Measurements from ENCODE around the gene SRGAP3. TPM values are rescaled to one million over a fixed set of nuclear protein-coding genes. Genes with fewer than 3 reads are reported as not detected.

SRGAP3 gene
- total RNA-seq, 2 experiments from 2014 or later: 1.8 to 2.5 TPM

DNA sequence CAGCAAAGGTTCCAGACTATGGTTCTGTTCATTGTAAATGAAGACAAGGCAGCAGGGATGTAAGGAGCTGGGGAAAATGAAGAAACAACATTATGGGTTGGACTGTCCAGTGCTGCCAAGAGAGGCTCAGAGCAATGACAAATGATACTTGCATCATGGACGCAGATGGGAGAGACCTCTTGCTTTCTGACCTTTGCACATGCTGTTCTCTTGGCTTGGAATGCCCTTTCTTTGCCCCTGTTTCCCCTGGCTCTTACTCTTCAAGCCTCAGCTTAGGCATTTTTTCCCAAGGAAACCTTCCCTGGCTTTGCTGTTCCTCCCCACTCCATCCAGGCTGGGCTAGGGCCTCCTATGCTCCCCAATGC, 226.2 kb downstream of the SRGAP3 start:
- no peaks in the 10 kb centered on the region for H3K9me3 Mint-ChIP-seq
- no peaks in the 10 kb centered on the region for H3K36me3 Mint-ChIP-seq (ENCODE audit: low read depth)
- intact Hi-C loops (cut with micrococcal nuclease): no loop called here
- H3K27me3 Mint-ChIP-seq: no peaks in the 10 kb centered on the region
- no peaks in the 10 kb centered on the region for H3K4me1 Mint-ChIP-seq (ENCODE audit: low read depth)
- no peak overlapping the region for H3K27ac Mint-ChIP-seq
- no peak for TF ChIP-seq CTCF (IDR thresholded peaks at IDR 0.05)
- no peak for ATAC-seq
- ChIA-PET POLR2A (no interaction called here), CTCF (no interaction called here)
- no peak for DNase-seq
- no peak overlapping the region for H3K4me3 Mint-ChIP-seq

DNA sequence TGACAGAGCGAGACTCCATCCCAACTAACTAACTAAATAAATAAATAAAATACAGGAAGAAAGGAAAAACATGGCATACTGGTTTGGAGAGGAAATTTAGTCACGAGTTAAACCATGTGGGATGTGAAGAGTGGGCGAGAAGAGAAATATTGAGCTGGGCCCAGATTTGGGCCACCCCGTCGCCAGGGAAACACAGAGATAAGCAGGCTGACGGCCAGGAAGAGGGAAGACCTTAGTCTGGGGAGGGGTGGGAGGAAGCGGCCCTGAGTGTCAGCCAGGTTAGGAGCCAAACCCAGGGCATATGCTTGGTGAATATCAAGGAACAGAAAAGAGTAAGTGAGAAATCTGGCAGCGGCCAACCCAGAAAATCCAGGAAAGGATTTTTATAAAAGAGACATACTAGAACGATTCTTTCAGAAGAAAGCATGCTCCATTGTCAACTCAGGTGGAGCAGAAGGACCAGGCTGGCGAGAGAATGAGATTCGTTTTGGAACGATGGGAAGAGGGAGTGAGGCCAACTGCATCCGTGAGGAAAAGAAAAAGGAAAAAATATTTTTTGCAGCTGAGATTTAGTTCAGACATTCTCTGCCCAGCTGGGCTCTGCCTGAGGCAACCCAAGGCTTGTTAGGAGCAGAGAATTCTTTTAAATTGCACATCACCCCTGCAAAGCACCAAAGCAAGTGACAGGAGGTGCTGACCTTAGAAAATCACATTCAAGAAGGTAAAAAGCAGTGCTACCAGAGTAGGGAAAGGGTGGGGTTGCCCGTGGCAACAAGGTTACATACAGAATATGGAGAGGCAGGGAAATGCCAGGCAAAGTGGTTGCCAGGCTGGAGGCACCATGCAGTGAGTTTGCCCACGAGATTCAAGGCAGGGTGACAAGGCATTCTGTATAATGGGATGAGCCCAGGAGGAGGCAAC, 226.9 kb downstream of the SRGAP3 start:
- no peak overlapping the region for H3K27ac Mint-ChIP-seq
- ATAC-seq (no peak), DNase-seq (no peak)
- intact Hi-C loops (cut with micrococcal nuclease): no loop called here
- TF ChIP-seq CTCF (IDR thresholded peaks at IDR 0.05): no peak
- ChIA-PET CTCF (no interaction called here), POLR2A (interaction anchor here (0.6 kb wide), 1 partner anchor 979 kb away, joined by 4 read pairs; no protein-coding TSS in a partner anchor)
- H3K27me3 Mint-ChIP-seq: no peaks in the 10 kb centered on the region
- no peaks in the 10 kb centered on the region for H3K4me1 Mint-ChIP-seq (ENCODE audit: low read depth)
- no peak overlapping the region for H3K4me3 Mint-ChIP-seq
- no peaks in the 10 kb centered on the region for H3K36me3 Mint-ChIP-seq (ENCODE audit: low read depth)
- no peaks in the 10 kb centered on the region for H3K9me3 Mint-ChIP-seq

DNA sequence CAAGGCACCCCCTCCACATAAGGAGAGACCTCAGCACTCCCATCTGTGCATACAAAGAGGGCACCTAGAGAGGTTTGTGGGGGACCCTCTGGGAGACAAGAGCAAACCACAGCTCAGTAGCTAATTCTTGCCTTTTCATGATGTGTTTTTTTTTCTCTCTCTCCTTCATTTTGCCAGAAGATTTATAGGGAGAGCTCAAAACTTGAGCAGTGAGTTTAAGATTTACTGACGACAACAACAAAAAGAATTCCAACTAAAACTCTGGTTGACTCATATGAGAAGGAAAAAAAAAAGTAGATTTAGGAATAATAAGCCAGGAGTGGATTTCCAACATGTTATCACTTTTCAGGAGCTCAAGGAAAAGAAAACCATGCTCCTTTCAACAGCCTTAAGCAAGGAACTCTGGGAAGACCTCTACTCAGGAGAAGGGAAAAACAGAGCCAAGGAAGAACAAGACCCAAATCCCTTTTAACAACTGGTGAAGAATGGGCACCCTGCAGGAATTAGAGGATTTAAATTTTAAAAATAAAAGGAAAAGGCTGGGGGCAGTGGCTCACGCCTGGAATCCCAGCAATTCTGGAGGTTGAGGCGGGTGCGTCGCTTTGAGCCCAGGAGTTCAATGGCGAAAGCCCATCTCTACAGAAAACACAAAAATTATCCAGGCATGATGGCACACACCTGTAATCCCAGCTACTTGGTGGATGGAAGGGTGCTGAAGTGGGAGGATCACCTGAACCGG, 228.0 kb downstream of the SRGAP3 start:
- intact Hi-C loops (cut with micrococcal nuclease): no loop called here
- POLR2A ChIA-PET: no interaction called here
- ATAC-seq: no peak

DNA sequence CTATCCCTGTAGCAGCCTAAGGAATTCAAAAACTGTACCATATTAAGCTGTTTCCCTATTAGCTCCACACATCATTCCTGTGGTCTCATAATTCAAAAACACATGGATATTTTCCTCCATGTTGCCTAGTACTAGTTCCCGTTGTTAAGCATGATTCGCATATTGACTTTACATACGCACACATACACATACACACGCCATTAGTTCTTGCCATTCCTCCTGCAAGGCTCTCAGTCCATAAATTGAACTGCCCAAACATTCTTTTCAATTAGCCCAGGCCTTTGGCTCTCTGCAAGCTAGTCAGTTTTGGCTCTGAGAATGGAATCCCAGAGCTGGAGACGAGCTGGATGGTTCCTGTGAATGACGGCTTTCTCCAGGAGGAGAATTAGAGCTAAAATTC, 229.0 kb downstream of the SRGAP3 start:
- POLR2A ChIA-PET: no interaction called here
- no peaks in the 10 kb centered on the region for H3K4me1 Mint-ChIP-seq (ENCODE audit: low read depth)
- no peaks in the 10 kb centered on the region for H3K36me3 Mint-ChIP-seq (ENCODE audit: low read depth)
- H3K27me3 Mint-ChIP-seq: no peaks in the 10 kb centered on the region
- ATAC-seq: no peak
- CTCF ChIA-PET: interaction anchor here (0.8 kb wide), 1 partner anchor 282 kb away, joined by 3 read pairs; no protein-coding TSS in a partner anchor
- H3K9me3 Mint-ChIP-seq: no peaks in the 10 kb centered on the region
- no peak overlapping the region for H3K27ac Mint-ChIP-seq
- H3K4me3 Mint-ChIP-seq: no peak overlapping the region
- TF ChIP-seq CTCF (IDR thresholded peaks at IDR 0.05): no peak
- intact Hi-C loops (cut with micrococcal nuclease): no loop called here
- DNase-seq: no peak

More for the DNA sequence above, 228.0 kb downstream of the SRGAP3 start:
- no peaks in the 10 kb centered on the region for H3K36me3 Mint-ChIP-seq (ENCODE audit: low read depth)
- no peak for TF ChIP-seq CTCF (IDR thresholded peaks at IDR 0.05)
- DNase-seq: no peak
- H3K9me3 Mint-ChIP-seq: no peaks in the 10 kb centered on the region
- H3K27me3 Mint-ChIP-seq: no peaks in the 10 kb centered on the region
- H3K27ac Mint-ChIP-seq: no peak overlapping the region
- H3K4me1 Mint-ChIP-seq (ENCODE audit: low read depth): no peaks in the 10 kb centered on the region
- CTCF ChIA-PET: interaction anchor here (0.8 kb wide), 1 partner anchor 33 kb away, joined by 3 read pairs; no protein-coding TSS in a partner anchor
- H3K4me3 Mint-ChIP-seq: no peak overlapping the region

Measured in activated CD8-positive, alpha-beta T cell treated with anti-CD3 and anti-CD28 coated beads for 36 hours (primary cell).